Measurements from ENCODE around the gene LIMCH1.

Gene LIMCH1

DNA sequence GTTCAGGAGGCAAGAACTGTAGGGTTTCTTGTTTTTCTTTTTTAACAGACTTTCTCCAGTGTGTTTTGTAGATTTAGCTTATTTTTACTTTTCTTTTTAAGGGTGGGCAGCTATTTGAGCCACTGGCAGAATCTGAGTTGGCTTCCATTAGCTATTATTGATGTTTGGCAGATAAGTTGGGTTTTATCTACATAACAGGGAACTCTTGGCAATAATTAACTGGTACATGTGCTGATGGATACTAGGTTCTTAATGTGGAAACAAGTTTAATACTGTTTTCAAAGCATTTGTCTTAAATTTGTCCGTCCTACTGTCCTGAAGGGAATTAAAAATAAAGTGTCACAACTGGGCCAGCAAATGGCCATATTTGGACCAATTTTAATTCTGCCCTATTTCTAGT lies 130.1 kb downstream of the LIMCH1 start:
- H4K20me1 ChIP-seq (ENCODE audit: control insufficient read depth, insufficient read depth, low read depth, low read length): no peaks in the 10 kb centered on the region
- H3K27me3 ChIP-seq (ENCODE audit: control insufficient read depth, low read length): no peaks in the 10 kb centered on the region; the same call in 1 of the 2 replicates
- no peak overlapping the region for H3K4me3 ChIP-seq (ENCODE audit: low read length)
- no peaks in the 10 kb centered on the region for H3F3A ChIP-seq (ENCODE audit: control insufficient read depth, insufficient read depth)
- no peaks in the 10 kb centered on the region for H3K79me2 ChIP-seq (ENCODE audit: control insufficient read depth, low read length)
- H3K4me1 ChIP-seq (ENCODE audit: control insufficient read depth, low read length): no peaks in the 10 kb centered on the region
- H3K27ac ChIP-seq (ENCODE audit: low read depth, low read length): no peak overlapping the region
- no peaks in the 10 kb centered on the region for H3K9me2 ChIP-seq (replicated peaks; ENCODE audit: control insufficient read depth, low read length)
- TF ChIP-seq, protein P1, sequence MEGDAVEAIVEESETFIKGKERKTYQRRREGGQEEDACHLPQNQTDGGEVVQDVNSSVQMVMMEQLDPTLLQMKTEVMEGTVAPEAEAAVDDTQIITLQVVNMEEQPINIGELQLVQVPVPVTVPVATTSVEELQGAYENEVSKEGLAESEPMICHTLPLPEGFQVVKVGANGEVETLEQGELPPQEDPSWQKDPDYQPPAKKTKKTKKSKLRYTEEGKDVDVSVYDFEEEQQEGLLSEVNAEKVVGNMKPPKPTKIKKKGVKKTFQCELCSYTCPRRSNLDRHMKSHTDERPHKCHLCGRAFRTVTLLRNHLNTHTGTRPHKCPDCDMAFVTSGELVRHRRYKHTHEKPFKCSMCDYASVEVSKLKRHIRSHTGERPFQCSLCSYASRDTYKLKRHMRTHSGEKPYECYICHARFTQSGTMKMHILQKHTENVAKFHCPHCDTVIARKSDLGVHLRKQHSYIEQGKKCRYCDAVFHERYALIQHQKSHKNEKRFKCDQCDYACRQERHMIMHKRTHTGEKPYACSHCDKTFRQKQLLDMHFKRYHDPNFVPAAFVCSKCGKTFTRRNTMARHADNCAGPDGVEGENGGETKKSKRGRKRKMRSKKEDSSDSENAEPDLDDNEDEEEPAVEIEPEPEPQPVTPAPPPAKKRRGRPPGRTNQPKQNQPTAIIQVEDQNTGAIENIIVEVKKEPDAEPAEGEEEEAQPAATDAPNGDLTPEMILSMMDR (IDR thresholded peaks at IDR 0.05; ENCODE audit: low read depth, low read length, poor library complexity, severe bottlenecking): no peak
- no peak for TF ChIP-seq EZH2phosphoT487 (IDR thresholded peaks at IDR 0.05; ENCODE audit: borderline replicate concordance, low read length)
- H3K36me3 ChIP-seq (ENCODE audit: control insufficient read depth, low read length): no peaks in the 10 kb centered on the region
- H3K9me3 ChIP-seq (ENCODE audit: control insufficient read depth, insufficient read depth, low read length): no peaks in the 10 kb centered on the region
- no peak overlapping the region for H3K4me2 ChIP-seq (ENCODE audit: low read length)

DNA sequence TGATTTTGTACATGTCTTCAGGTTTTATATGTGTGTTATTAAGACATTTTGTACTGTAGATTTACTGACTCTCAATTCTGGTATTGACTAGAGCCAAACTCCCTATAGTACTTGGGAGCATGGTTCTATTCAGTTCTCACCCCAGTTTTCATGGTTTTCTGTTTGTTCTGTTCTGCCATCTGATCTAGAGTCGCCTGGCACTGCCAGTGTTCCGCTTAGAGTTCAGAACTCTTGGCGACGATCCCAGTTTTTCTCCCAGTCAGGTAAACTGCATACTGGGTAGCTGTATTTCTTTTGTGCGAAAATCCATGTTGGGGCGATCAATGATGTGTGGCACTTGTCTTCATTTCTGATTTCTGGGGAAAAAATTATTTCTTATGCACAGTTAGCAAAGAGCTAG lies 132.6 kb downstream of the LIMCH1 start:
- Histone ChIP-seq H3K79me2 (ENCODE audit: control insufficient read depth, low read length) (no peaks in the 10 kb centered on the region), H3K27ac (ENCODE audit: low read depth, low read length) (no peak overlapping the region), H3K4me1 (ENCODE audit: control insufficient read depth, low read length) (no peaks in the 10 kb centered on the region), H3F3A (ENCODE audit: control insufficient read depth, insufficient read depth) (no peaks in the 10 kb centered on the region), H3K27me3 (ENCODE audit: control insufficient read depth, low read length) (no peaks in the 10 kb centered on the region; the same call in 1 of the 2 replicates), H3K4me3 (ENCODE audit: low read length) (no peak overlapping the region), H3K4me2 (ENCODE audit: low read length) (no peak overlapping the region), H3K9me2 (replicated peaks; ENCODE audit: control insufficient read depth, low read length) (no peaks in the 10 kb centered on the region), H4K20me1 (ENCODE audit: control insufficient read depth, insufficient read depth, low read depth, low read length) (no peaks in the 10 kb centered on the region), H3K36me3 (ENCODE audit: control insufficient read depth, low read length) (no peaks in the 10 kb centered on the region), H3K9me3 (ENCODE audit: control insufficient read depth, insufficient read depth, low read length) (no peaks in the 10 kb centered on the region)
- no peak for TF ChIP-seq EZH2phosphoT487 (IDR thresholded peaks at IDR 0.05; ENCODE audit: borderline replicate concordance, low read length)
- TF ChIP-seq, protein P1 (IDR thresholded peaks at IDR 0.05; ENCODE audit: low read depth, low read length, poor library complexity, severe bottlenecking): no peak

DNA sequence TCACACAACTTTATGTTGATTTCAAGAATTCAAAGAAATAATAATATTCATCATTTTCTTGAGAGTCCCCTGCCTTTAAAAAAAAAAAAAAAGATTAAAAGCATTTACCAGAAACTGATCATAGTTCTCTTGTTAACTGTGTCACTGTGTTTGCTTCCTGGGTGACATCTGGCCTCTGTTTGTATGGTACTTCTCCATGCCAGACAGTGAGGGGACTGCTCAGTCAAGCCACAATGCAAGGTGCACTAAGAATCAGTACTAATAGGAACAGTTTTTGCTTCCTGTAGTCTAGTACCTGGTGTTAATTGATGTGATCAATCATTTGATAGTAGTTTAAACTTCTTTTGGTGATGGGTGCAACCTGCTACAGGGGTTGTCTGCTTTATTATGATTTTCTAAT lies 133.0 kb downstream of the LIMCH1 start:
- TF ChIP-seq, protein P1 (IDR thresholded peaks at IDR 0.05; ENCODE audit: low read depth, low read length, poor library complexity, severe bottlenecking): no peak
- TF ChIP-seq EZH2phosphoT487 (IDR thresholded peaks at IDR 0.05; ENCODE audit: borderline replicate concordance, low read length): no peak
- no peaks in the 10 kb centered on the region; the same call in 1 of the 2 replicates for H3K27me3 ChIP-seq (ENCODE audit: control insufficient read depth, low read length)
- no peak overlapping the region for H3K4me2 ChIP-seq (ENCODE audit: low read length)
- H3K79me2 ChIP-seq (ENCODE audit: control insufficient read depth, low read length): no peaks in the 10 kb centered on the region
- H3K4me3 ChIP-seq (ENCODE audit: low read length): no peak overlapping the region
- no peaks in the 10 kb centered on the region for H3F3A ChIP-seq (ENCODE audit: control insufficient read depth, insufficient read depth)
- no peaks in the 10 kb centered on the region for H3K9me2 ChIP-seq (replicated peaks; ENCODE audit: control insufficient read depth, low read length)
- H3K36me3 ChIP-seq (ENCODE audit: control insufficient read depth, low read length): no peaks in the 10 kb centered on the region
- H3K4me1 ChIP-seq (ENCODE audit: control insufficient read depth, low read length): no peaks in the 10 kb centered on the region
- H3K27ac ChIP-seq (ENCODE audit: low read depth, low read length): no peak overlapping the region
- no peaks in the 10 kb centered on the region for H4K20me1 ChIP-seq (ENCODE audit: control insufficient read depth, insufficient read depth, low read depth, low read length)
- H3K9me3 ChIP-seq (ENCODE audit: control insufficient read depth, insufficient read depth, low read length): no peaks in the 10 kb centered on the region

All from DOHH2 (cell line).